Endothelial cell of umbilical vein (primary cell): ENCODE measurements around the gene ATXN2.
"Not testable (repeated sequence)": the region's sequence is repeated elsewhere in the genome, so short reads cannot be mapped to it uniquely, and the experiment has no call there.

Experiments used
- EZH2 ChIP-seq: IDR thresholded peaks from 2 replicates; pipeline ENCODE4 v1.6.1; 2012; ENCODE audit warnings: borderline replicate concordance, low read depth, mild to moderate bottlenecking, moderate library complexity, low read length, inconsistent platforms; ENCODE audit not compliant: severe bottlenecking
- TF ChIP-seq, protein P1 (sequence below), 2 donors: IDR thresholded peaks; 1 replicate in 1 of 2; 2 replicates in 1 of 2; pipeline ENCODE4 v1.5.1; 2011; ENCODE audit warnings: low read length in 2 of 2, mild to moderate bottlenecking in 2 of 2, moderate library complexity in 2 of 2, control low read depth in 1 of 2, inconsistent platforms in 1 of 2, low read depth in 1 of 2; ENCODE audit not compliant: insufficient read depth in 1 of 2; ENCODE audit errors: extremely low read depth in 1 of 2
- TF ChIP-seq, protein P2 (sequence below): IDR thresholded peaks from 2 replicates; pipeline ENCODE4 v1.6.1; 2011; ENCODE audit not compliant: insufficient read depth, insufficient read length

DNA sequence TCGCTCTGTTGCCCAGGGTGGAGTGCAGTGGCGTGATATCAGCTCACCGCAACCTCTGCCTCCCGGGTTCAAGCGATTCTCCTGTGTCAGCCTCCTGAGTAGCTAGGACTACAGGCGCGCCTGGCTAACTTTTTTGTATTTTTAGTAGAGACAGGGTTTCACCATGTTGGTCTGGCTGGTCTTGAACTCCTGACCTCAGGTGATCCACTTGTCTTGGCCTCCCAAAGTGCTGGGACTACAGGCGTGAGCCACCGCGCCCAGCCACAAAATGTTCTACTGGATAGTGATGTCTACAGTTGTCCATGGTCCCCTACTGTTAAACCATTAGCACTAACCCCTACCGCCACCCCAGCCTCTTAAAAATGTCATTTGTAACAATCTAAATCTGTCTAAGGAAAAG lies 139.0 kb downstream of the ATXN2 start:
- TF ChIP-seq, protein P1, sequence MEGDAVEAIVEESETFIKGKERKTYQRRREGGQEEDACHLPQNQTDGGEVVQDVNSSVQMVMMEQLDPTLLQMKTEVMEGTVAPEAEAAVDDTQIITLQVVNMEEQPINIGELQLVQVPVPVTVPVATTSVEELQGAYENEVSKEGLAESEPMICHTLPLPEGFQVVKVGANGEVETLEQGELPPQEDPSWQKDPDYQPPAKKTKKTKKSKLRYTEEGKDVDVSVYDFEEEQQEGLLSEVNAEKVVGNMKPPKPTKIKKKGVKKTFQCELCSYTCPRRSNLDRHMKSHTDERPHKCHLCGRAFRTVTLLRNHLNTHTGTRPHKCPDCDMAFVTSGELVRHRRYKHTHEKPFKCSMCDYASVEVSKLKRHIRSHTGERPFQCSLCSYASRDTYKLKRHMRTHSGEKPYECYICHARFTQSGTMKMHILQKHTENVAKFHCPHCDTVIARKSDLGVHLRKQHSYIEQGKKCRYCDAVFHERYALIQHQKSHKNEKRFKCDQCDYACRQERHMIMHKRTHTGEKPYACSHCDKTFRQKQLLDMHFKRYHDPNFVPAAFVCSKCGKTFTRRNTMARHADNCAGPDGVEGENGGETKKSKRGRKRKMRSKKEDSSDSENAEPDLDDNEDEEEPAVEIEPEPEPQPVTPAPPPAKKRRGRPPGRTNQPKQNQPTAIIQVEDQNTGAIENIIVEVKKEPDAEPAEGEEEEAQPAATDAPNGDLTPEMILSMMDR (IDR thresholded peaks at IDR 0.05; ENCODE audit: extremely low read depth in 1 of 2, insufficient read depth in 1 of 2, low read depth in 1 of 2, low read length in 2 of 2): not testable (repeated sequence)
- not testable (repeated sequence) for TF ChIP-seq EZH2
- TF ChIP-seq, protein P2, sequence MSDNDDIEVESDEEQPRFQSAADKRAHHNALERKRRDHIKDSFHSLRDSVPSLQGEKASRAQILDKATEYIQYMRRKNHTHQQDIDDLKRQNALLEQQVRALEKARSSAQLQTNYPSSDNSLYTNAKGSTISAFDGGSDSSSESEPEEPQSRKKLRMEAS: not testable (repeated sequence)
